ENCODE results near the gene TMX1. TPM values are rescaled to one million over a fixed set of nuclear protein-coding genes. Genes with fewer than 3 reads are reported as not detected.

The TMX1 gene
- total and polyA plus RNA-seq, 2 of the 8 experiments (the other 6 are each of a cell fraction or from before 2014, with no cell fraction given): 26.6 to 84.0 TPM

GRCh38 chr14:51305751-51306150, 65.7 kb downstream of the TMX1 start:
- Histone ChIP-seq H3K4ac (replicated peaks; ENCODE audit: insufficient read length, low read depth, low read length) (no peak overlapping the region), H3K4me2 (ENCODE audit: insufficient read depth in 1 of 2, low read depth in 2 of 2, low read length in 2 of 2) (no peak overlapping the region), H2AFZ (ENCODE audit: low read length) (no peak overlapping the region), H3K9ac (replicated peaks in 1 of 4; ENCODE audit: extremely low read depth in 1 of 4, low read depth in 3 of 4, low read length in 3 of 4) (no peak overlapping the region), H2BK15ac (ENCODE audit: low read length) (no peak overlapping the region), H4K5ac (ENCODE audit: insufficient read length, low read depth, low read length) (no peak overlapping the region), H3K36me3 (ENCODE audit: control insufficient read depth in 2 of 4, insufficient read depth in 4 of 4, low read length in 3 of 4) (no peaks in the 10 kb centered on the region), H4K20me1 (replicated peaks in 1 of 2; ENCODE audit: control insufficient read depth in 1 of 2, insufficient read depth in 2 of 2, low read length in 2 of 2) (no peaks in the 10 kb centered on the region), H3K23ac (ENCODE audit: insufficient read length) (no peak overlapping the region), H2BK12ac (ENCODE audit: low read depth, low read length) (no peak overlapping the region), H3K14ac (ENCODE audit: insufficient read length) (no peak overlapping the region), H3K79me1 (ENCODE audit: low read depth, low read length) (no peaks in the 10 kb centered on the region), H3K4me1 (replicated peaks in 1 of 4; ENCODE audit: control insufficient read depth in 3 of 4, insufficient read depth in 4 of 4, low read length in 3 of 4) (peaks cover 0 to 9% (median 1%) of the 10 kb centered on the region in 4 experiments; a peak in 3 of 7 replicates), H4K91ac (replicated peaks; ENCODE audit: insufficient read length, low read length) (no peak overlapping the region), H3K56ac (replicated peaks; ENCODE audit: insufficient read length, low read depth, low read length) (no peak overlapping the region), H2BK20ac (ENCODE audit: low read length) (no peak overlapping the region), H3K27me3 (replicated peaks in 1 of 4; ENCODE audit: control insufficient read depth in 3 of 4, extremely low read depth in 1 of 4, insufficient read depth in 3 of 4, low read length in 3 of 4) (no peaks in the 10 kb centered on the region), H2BK120ac (replicated peaks; ENCODE audit: low read depth, low read length) (no peak overlapping the region), H3K23me2 (ENCODE audit: low read depth, low read length) (no peaks in the 10 kb centered on the region), H3K4me3 (ENCODE audit: extremely low read depth in 1 of 4, insufficient read depth in 2 of 4, low read depth in 3 of 4, low read length in 4 of 4) (no peak overlapping the region), H4K8ac (ENCODE audit: extremely low read depth, insufficient read depth, low read length) (no peak overlapping the region), H2AK5ac (ENCODE audit: low read depth, low read length) (no peak overlapping the region), H3K18ac (ENCODE audit: extremely low read depth, low read length) (no peak overlapping the region), H3K27ac (ENCODE audit: low read depth, low read length) (no peak overlapping the region), H3K79me2 (ENCODE audit: control insufficient read depth in 1 of 2, insufficient read depth in 2 of 2, low read length in 2 of 2) (no peaks in the 10 kb centered on the region), H2BK5ac (ENCODE audit: low read depth, low read length) (no peak overlapping the region), H3K9me3 (ENCODE audit: insufficient read depth in 2 of 2, low read depth in 1 of 2, low read length in 1 of 2) (no peaks in the 10 kb centered on the region)
- CTCF ChIA-PET (ENCODE audit: partially characterized antibody): interaction anchor here (0.6 to 1.4 kb wide), 3 partner anchors 22 to 39 kb away, joined by 3 to 6 read pairs (median 3); no protein-coding TSS in a partner anchor
- POLR2A ChIA-PET (ENCODE audit: partially characterized antibody): interaction anchor here (0.6 kb wide), 1 partner anchor 63 kb away, joined by 4 read pairs; no protein-coding TSS in a partner anchor
- FAIRE-seq (no peak), DNase-seq (ENCODE audit: low read depth in 1 of 2, low spot score in 2 of 2) (no peak)
- no peak for TF ChIP-seq RNF2 (IDR thresholded peaks at IDR 0.05; ENCODE audit: borderline replicate concordance, low read depth, low read length, missing control alignments, poor library complexity, severe bottlenecking)
- TF ChIP-seq ASH2L (IDR thresholded peaks at IDR 0.05; ENCODE audit: low read length): no peak
- no peak for TF ChIP-seq MAX (IDR thresholded peaks at IDR 0.05)
- WGBS, 2 experiments (ENCODE audit: extremely low coverage in 1 of 2, insufficient coverage in 1 of 2, insufficient read length in 1 of 2, insufficient replicate concordance in 2 of 2, low coverage in 1 of 2, low lambda C conversion rate in 2 of 2, missing lambda C conversion rate in 1 of 2): 91% methylated on average over 1 of the region's 1 CpG; no CpG with 5 or more reads in 1 of the 2 experiments

All from H1 (cell line).